Activated naive CD8-positive, alpha-beta T cell treated with anti-CD3 and anti-CD28 coated beads for 36 hours (primary cell): Measurements from ENCODE around the gene TBC1D22A. TPM values are rescaled to one million over a fixed set of nuclear protein-coding genes. Genes with fewer than 3 reads are reported as not detected.

Experiments
- DNase-seq: peaks from one replicate; pipeline ENCODE4 v3.0.0; 2021
- H3K27ac Mint-ChIP-seq: one replicate; pipeline ENCODE4 v1.8.0; 2022; ENCODE audit warnings: mild to moderate bottlenecking, moderate library complexity, mixed read lengths
- H3K27me3 Mint-ChIP-seq: one replicate; pipeline ENCODE4 v1.8.0; 2022; ENCODE audit warnings: mild to moderate bottlenecking, mixed read lengths
- H3K36me3 Mint-ChIP-seq: one replicate; pipeline ENCODE4 v1.8.0; 2021; ENCODE audit warnings: mild to moderate bottlenecking, mixed read lengths
- H3K4me1 Mint-ChIP-seq: one replicate; pipeline ENCODE4 v1.8.0; 2021; ENCODE audit warnings: mixed read lengths
- H3K4me3 Mint-ChIP-seq: one replicate; pipeline ENCODE4 v1.8.0; 2022; ENCODE audit warnings: mild to moderate bottlenecking, moderate library complexity, mixed read lengths
- H3K9me3 Mint-ChIP-seq: one replicate; pipeline ENCODE4 v1.8.0; 2022; ENCODE audit warnings: mixed read lengths
- total RNA-seq, 2 experiments: library from RNA; stranded (reverse); gene quantifications; one replicate each; pipeline ENCODE4 v1.2.3, GENCODE V29; 2021

TBC1D22A gene
- total RNA-seq, 2 experiments from 2014 or later = 42.1 to 42.4 TPM

DNA sequence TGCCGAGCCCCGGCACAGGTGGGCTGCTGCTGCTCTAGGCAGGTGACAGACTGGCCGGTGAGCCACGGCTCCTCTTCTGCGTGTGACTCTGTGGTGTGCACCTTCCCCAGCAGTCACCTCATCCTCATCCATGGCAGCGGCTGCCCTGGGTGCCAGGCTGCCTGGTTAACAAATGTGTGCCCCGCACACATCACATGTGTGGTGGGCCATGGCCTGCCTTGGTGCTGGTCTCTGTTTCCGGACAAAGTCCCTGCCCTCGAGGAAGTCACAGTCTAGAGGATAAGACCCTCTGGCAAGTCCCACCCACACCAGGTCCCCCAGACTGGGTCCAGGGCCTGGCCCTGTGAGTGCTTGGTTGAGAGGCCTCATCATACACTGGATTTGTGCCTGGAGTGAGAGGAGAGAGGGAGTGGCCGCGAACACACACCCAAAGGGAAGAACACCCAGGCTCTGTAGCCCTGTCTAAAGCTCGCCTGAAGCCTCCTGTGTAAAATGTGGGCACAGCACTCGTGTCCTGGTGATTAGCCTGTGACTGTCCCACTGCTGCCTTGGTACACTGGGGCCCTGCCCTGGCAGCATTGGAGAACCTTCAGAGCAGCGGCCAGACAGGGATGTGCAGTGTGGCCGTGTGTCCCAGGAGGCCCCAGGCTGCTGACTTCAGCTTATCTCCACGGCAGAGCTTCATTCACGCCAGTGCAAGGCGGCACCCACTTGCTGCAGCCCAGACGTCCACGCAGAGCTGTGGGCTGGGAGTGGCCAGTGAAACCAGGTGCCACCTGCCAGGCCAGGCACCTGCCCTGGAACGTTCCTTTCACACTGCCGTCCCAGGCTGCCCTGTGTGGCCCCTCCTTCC, 269.9 kb downstream of the TBC1D22A start:
- no peak overlapping the region for H3K4me3 Mint-ChIP-seq
- no peaks in the 10 kb centered on the region for H3K9me3 Mint-ChIP-seq
- H3K27ac Mint-ChIP-seq = no peak overlapping the region
- H3K4me1 Mint-ChIP-seq = no peaks in the 10 kb centered on the region
- DNase-seq = no peak
- H3K27me3 Mint-ChIP-seq = no peaks in the 10 kb centered on the region
- peaks cover 2% of the 10 kb centered on the region for H3K36me3 Mint-ChIP-seq

GRCh38 chr22:47032956-47033647, 270.7 kb downstream of the TBC1D22A start:
- Mint-ChIP-seq H3K27ac (no peak overlapping the region), H3K36me3 (no peaks in the 10 kb centered on the region)
- DNase-seq = no peak

DNA sequence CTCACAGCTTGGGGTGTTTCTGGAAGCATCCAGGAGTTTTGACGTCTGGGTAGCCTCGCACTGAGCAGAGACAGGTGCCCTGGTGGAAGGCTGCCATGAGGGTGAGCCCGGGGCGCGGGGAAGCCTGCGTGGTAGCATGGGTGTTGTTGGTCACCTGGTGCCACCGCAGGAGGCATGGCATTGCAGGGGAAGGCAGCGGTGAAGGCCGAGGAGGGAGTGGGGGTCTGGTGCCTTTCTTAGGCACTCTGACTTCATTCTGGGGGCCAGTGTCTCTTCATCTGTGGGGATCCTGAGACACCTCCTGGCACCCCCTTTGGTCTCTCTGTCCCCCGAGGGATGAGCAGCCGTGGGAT, 271.2 kb downstream of the TBC1D22A start:
- Mint-ChIP-seq H3K4me1 (no peaks in the 10 kb centered on the region), H3K9me3 (no peaks in the 10 kb centered on the region), H3K27ac (no peak overlapping the region), H3K4me3 (no peak overlapping the region), H3K36me3 (no peaks in the 10 kb centered on the region), H3K27me3 (no peaks in the 10 kb centered on the region)
- DNase-seq = no peak

More at GRCh38 chr22:47032956-47033647, 270.7 kb downstream of the TBC1D22A start:
- H3K4me3 Mint-ChIP-seq = no peak overlapping the region
- H3K4me1 Mint-ChIP-seq = no peaks in the 10 kb centered on the region
- no peaks in the 10 kb centered on the region for H3K9me3 Mint-ChIP-seq
- H3K27me3 Mint-ChIP-seq = no peaks in the 10 kb centered on the region

DNA sequence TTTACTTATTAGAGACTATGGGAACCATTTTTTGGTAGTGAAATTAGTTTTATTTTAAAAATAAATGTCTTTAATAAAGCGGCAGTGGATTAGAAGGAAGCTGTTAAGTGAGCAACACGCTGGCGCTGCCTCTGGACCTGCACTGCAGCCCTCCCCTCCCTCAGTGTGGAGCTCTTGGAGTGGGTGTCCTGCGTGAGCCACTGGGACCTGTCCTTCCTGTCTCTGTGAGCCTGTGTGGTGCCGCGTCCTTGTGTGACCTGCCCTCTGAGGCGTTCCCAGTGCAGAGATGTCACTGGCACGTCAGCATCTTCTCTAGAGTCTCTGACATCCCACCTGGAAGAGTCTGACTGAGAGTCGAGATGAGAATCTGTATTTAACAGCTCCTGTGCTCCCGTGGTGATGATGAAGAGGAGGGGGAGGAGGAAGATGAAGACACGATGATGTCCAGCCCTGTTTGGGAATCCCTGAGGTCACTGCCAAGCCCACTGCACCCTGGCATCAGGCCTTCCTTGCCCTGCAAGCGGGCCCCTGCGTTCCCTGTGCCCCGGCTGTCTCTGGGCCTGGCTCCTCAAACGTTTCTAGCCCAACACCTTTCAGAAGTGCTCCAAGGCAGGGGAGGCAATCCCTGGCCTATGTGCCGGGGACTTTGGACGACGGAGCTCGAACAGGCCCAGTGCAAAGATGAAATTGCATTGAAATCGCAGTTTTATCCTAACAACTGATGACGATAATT, 271.8 kb downstream of the TBC1D22A start:
- Mint-ChIP-seq H3K4me3 (no peak overlapping the region), H3K27ac (no peak overlapping the region), H3K4me1 (no peaks in the 10 kb centered on the region), H3K9me3 (no peaks in the 10 kb centered on the region), H3K36me3 (no peaks in the 10 kb centered on the region), H3K27me3 (no peaks in the 10 kb centered on the region)
- no peak for DNase-seq

GRCh38 chr22:47034905-47035419, 272.5 kb downstream of the TBC1D22A start:
- H3K4me1 Mint-ChIP-seq = no peaks in the 10 kb centered on the region
- DNase-seq = no peak
- no peak overlapping the region for H3K4me3 Mint-ChIP-seq
- H3K27ac Mint-ChIP-seq = no peak overlapping the region
- H3K9me3 Mint-ChIP-seq = no peaks in the 10 kb centered on the region
- H3K27me3 Mint-ChIP-seq = no peaks in the 10 kb centered on the region
- peaks cover 1% of the 10 kb centered on the region for H3K36me3 Mint-ChIP-seq

- Mint-ChIP-seq H3K4me3 (no peak overlapping the region), H3K27me3 (no peaks in the 10 kb centered on the region), H3K36me3 (peaks cover 1% of the 10 kb centered on the region), H3K4me1 (peaks cover 3% of the 10 kb centered on the region), H3K27ac (no peak overlapping the region), H3K9me3 (no peaks in the 10 kb centered on the region)
- DNase-seq = no peak
These were observed 273.0 kb downstream of the TBC1D22A start for GRCh38 chr22:47035425-47035881.

- no peaks in the 10 kb centered on the region for H3K9me3 Mint-ChIP-seq
- H3K4me1 Mint-ChIP-seq = peaks cover 3% of the 10 kb centered on the region
- DNase-seq = no peak
- H3K27me3 Mint-ChIP-seq = no peaks in the 10 kb centered on the region
- no peak overlapping the region for H3K4me3 Mint-ChIP-seq
- H3K27ac Mint-ChIP-seq = no peak overlapping the region
- H3K36me3 Mint-ChIP-seq = peaks cover 1% of the 10 kb centered on the region
These were observed 273.9 kb downstream of the TBC1D22A start for GRCh38 chr22:47036352-47036751.

- no peaks in the 10 kb centered on the region for H3K9me3 Mint-ChIP-seq
- peaks cover 1% of the 10 kb centered on the region for H3K36me3 Mint-ChIP-seq
- H3K27me3 Mint-ChIP-seq = no peaks in the 10 kb centered on the region
- DNase-seq = no peak
- H3K27ac Mint-ChIP-seq = no peak overlapping the region
- no peak overlapping the region for H3K4me3 Mint-ChIP-seq
- peaks cover 3% of the 10 kb centered on the region for H3K4me1 Mint-ChIP-seq
These were observed 274.6 kb downstream of the TBC1D22A start for GRCh38 chr22:47036936-47037485.

GRCh38 chr22:47038206-47038835, 275.9 kb downstream of the TBC1D22A start:
- H3K4me3 Mint-ChIP-seq = no peak overlapping the region
- H3K4me1 Mint-ChIP-seq = peaks cover 9% of the 10 kb centered on the region
- no peak for DNase-seq
- no peak overlapping the region for H3K27ac Mint-ChIP-seq
- H3K9me3 Mint-ChIP-seq = no peaks in the 10 kb centered on the region
- H3K36me3 Mint-ChIP-seq = peaks cover 1% of the 10 kb centered on the region
- H3K27me3 Mint-ChIP-seq = no peaks in the 10 kb centered on the region

GRCh38 chr22:47039356-47039755, 276.9 kb downstream of the TBC1D22A start:
- Mint-ChIP-seq H3K4me1 (peaks cover 17% of the 10 kb centered on the region), H3K27ac (no peak overlapping the region), H3K27me3 (no peaks in the 10 kb centered on the region), H3K4me3 (no peak overlapping the region), H3K9me3 (no peaks in the 10 kb centered on the region), H3K36me3 (peaks cover 1% of the 10 kb centered on the region)
- DNase-seq = no peak

- peaks cover 24% of the 10 kb centered on the region for H3K4me1 Mint-ChIP-seq
- no peak for DNase-seq
These were observed 278.2 kb downstream of the TBC1D22A start for GRCh38 chr22:47040486-47041270.

DNA sequence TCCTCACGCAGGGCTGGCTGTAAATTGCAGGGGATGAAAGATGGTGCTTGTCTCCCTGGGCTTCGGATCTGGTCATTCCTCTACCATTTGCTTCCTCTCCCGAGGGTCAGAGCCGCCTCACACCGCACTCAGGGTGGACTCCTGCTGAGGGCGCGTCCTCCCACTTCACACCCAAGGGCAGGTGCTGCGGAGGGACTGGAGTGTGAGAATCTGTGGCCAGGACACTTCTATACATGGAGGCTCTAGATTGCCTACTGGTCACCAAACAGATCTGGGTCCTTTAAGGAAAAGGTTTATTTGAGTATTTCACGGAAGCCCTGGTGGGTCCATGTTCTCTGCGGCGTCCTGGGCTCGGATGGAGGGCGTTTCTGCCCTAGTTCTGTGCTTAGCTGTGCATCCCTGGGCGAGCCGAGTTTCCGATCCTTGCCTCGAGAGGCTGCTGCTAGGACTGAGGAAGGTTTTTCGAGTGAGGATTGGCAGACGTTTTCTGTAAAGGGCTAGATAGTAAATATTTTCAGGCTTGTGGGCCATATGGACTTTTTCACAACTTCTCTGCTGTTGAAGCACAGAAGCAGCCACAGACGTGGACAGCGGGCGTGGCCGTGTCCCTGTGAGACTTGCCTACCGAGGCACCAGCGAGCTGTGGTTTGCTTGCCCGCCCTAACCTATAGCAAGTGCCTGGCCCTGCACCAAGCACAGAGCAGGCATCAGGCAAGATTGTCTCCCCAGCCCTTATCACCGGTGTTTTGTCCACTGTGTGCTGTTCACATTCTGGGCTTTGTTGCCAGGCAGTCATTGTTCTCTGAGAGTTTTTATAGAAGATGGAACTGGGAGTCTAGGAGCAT, 279.0 kb downstream of the TBC1D22A start:
- H3K4me1 Mint-ChIP-seq = peaks cover 24% of the 10 kb centered on the region
- peaks cover 1% of the 10 kb centered on the region for H3K36me3 Mint-ChIP-seq
- no peaks in the 10 kb centered on the region for H3K9me3 Mint-ChIP-seq
- no peaks in the 10 kb centered on the region for H3K27me3 Mint-ChIP-seq
- no peak overlapping the region for H3K27ac Mint-ChIP-seq
- H3K4me3 Mint-ChIP-seq = no peak overlapping the region
- DNase-seq = no peak

More at GRCh38 chr22:47040486-47041270, 278.2 kb downstream of the TBC1D22A start:
- Mint-ChIP-seq H3K36me3 (peaks cover 1% of the 10 kb centered on the region), H3K27me3 (no peaks in the 10 kb centered on the region), H3K4me3 (no peak overlapping the region), H3K27ac (no peak overlapping the region), H3K9me3 (no peaks in the 10 kb centered on the region)
